Memory B cell (primary cell): ENCODE results near the gene DCUN1D4.

Experiments used
- ATAC-seq: fragments of 150-1000 bp; cut with Tn5 transposase; 2 replicates; pipeline ENCODE4 v1.10.0; 2021; ENCODE audit warnings: low read depth, mild to moderate bottlenecking, moderate library complexity
- DNase-seq, 2 donors: peaks; one replicate each; pipeline ENCODE4 v3.0.0; 2022; ENCODE audit warnings: low spot score in 2 of 2
- H3K27ac Mint-ChIP-seq: one replicate; pipeline ENCODE4 v1.8.0; 2022; ENCODE audit warnings: mild to moderate bottlenecking, moderate library complexity, mixed read lengths
- H3K27me3 Mint-ChIP-seq: one replicate; pipeline ENCODE4 v1.8.0; 2022; ENCODE audit warnings: mixed read lengths
- H3K36me3 Mint-ChIP-seq: one replicate; pipeline ENCODE4 v1.8.0; 2022; ENCODE audit warnings: mild to moderate bottlenecking, mixed read lengths
- H3K4me1 Mint-ChIP-seq: one replicate; pipeline ENCODE4 v1.8.0; 2022; ENCODE audit warnings: mixed read lengths
- H3K4me3 Mint-ChIP-seq: one replicate; pipeline ENCODE4 v1.8.0; 2022; ENCODE audit warnings: mild to moderate bottlenecking, moderate library complexity, mixed read lengths
- H3K9me3 Mint-ChIP-seq: one replicate; pipeline ENCODE4 v1.8.0; 2022; ENCODE audit warnings: mixed read lengths

The DCUN1D4 gene

GRCh38 chr4:51842554-51843308 lies at the start of gene DCUN1D4:
DCUN1D4 (plus strand) TSS chr4:51843153; CDS start chr4:51843243, 90 bp downstream.
- H3K4me1 Mint-ChIP-seq, result peaks cover 11% of the 10 kb centered on the region
- peak within 1 kb of the TSS; percentile 75 for H3K27ac Mint-ChIP-seq
- H3K36me3 Mint-ChIP-seq, result peaks cover 4% of the 10 kb centered on the region
- H3K27me3 Mint-ChIP-seq, result no peaks in the 10 kb centered on the region
- peak; percentile 95 to 96 for DNase-seq
- peak within 1 kb of the TSS; percentile 95 for H3K4me3 Mint-ChIP-seq
- ATAC-seq, result peak; percentile 84
- peaks cover 3% of the 10 kb centered on the region for H3K9me3 Mint-ChIP-seq

GRCh38 chr4:51820443-51821234 lies 22.3 kb upstream of the DCUN1D4 start:
- peaks cover 15% of the 10 kb centered on the region for H3K9me3 Mint-ChIP-seq
- peaks cover 4% of the 10 kb centered on the region for H3K27me3 Mint-ChIP-seq
- no peak for DNase-seq
- no peak for ATAC-seq
- H3K4me3 Mint-ChIP-seq, result no peak overlapping the region
- peaks cover 11% of the 10 kb centered on the region for H3K36me3 Mint-ChIP-seq
- H3K27ac Mint-ChIP-seq, result no peak overlapping the region
- no peaks in the 10 kb centered on the region for H3K4me1 Mint-ChIP-seq

- DNase-seq (no peak), ATAC-seq (no peak)
- Mint-ChIP-seq H3K27me3 (peaks cover 11% of the 10 kb centered on the region), H3K4me1 (no peaks in the 10 kb centered on the region), H3K27ac (no peak overlapping the region), H3K36me3 (peaks cover 2% of the 10 kb centered on the region), H3K9me3 (peaks cover 6% of the 10 kb centered on the region), H3K4me3 (no peak overlapping the region)
Observed at GRCh38 chr4:51825341-51825740, 17.6 kb upstream of the DCUN1D4 start.

GRCh38 chr4:51830156-51830720 lies 12.7 kb upstream of the DCUN1D4 start:
- no peak for DNase-seq
- Mint-ChIP-seq H3K4me3 (no peak overlapping the region), H3K36me3 (no peaks in the 10 kb centered on the region), H3K27me3 (peaks cover 15% of the 10 kb centered on the region), H3K27ac (no peak overlapping the region), H3K9me3 (no peaks in the 10 kb centered on the region), H3K4me1 (no peaks in the 10 kb centered on the region)
- no peak for ATAC-seq

- Mint-ChIP-seq H3K27ac (no peak overlapping the region), H3K4me3 (no peak overlapping the region), H3K36me3 (no peaks in the 10 kb centered on the region), H3K27me3 (peaks cover 18% of the 10 kb centered on the region), H3K4me1 (no peaks in the 10 kb centered on the region), H3K9me3 (no peaks in the 10 kb centered on the region)
- peak; percentile 36 to 40 for DNase-seq
- peak; percentile 66 for ATAC-seq
Observed at GRCh38 chr4:51831133-51831532, 11.8 kb upstream of the DCUN1D4 start.

- Mint-ChIP-seq H3K27ac (no peak overlapping the region), H3K9me3 (no peaks in the 10 kb centered on the region), H3K4me3 (no peak overlapping the region), H3K27me3 (peaks cover 16% of the 10 kb centered on the region), H3K4me1 (no peaks in the 10 kb centered on the region), H3K36me3 (no peaks in the 10 kb centered on the region)
- DNase-seq (no peak), ATAC-seq (no peak)
Observed at GRCh38 chr4:51833236-51833635, 9.7 kb upstream of the DCUN1D4 start.

GRCh38 chr4:51835079-51835478 lies 7.9 kb upstream of the DCUN1D4 start:
- no peaks in the 10 kb centered on the region for H3K4me1 Mint-ChIP-seq
- H3K27me3 Mint-ChIP-seq, result peaks cover 9% of the 10 kb centered on the region
- no peak overlapping the region for H3K4me3 Mint-ChIP-seq
- ATAC-seq (no peak), DNase-seq (no peak)
- no peaks in the 10 kb centered on the region for H3K36me3 Mint-ChIP-seq
- H3K27ac Mint-ChIP-seq, result no peak overlapping the region
- H3K9me3 Mint-ChIP-seq, result no peaks in the 10 kb centered on the region

- H3K4me1 Mint-ChIP-seq, result no peaks in the 10 kb centered on the region
- H3K9me3 Mint-ChIP-seq, result no peaks in the 10 kb centered on the region
- peaks cover 9% of the 10 kb centered on the region for H3K27me3 Mint-ChIP-seq
- H3K36me3 Mint-ChIP-seq, result no peaks in the 10 kb centered on the region
- ATAC-seq (no peak), DNase-seq (no peak)
- no peak overlapping the region for H3K27ac Mint-ChIP-seq
- H3K4me3 Mint-ChIP-seq, result no peak overlapping the region
Observed at GRCh38 chr4:51835855-51836254, 7.1 kb upstream of the DCUN1D4 start.

- DNase-seq (no peak), ATAC-seq (no peak)
- Mint-ChIP-seq H3K4me1 (no peaks in the 10 kb centered on the region), H3K36me3 (no peaks in the 10 kb centered on the region), H3K4me3 (no peak overlapping the region), H3K27me3 (peaks cover 7% of the 10 kb centered on the region), H3K9me3 (no peaks in the 10 kb centered on the region), H3K27ac (no peak overlapping the region)
Observed at GRCh38 chr4:51836549-51836948, 6.4 kb upstream of the DCUN1D4 start.

GRCh38 chr4:51840781-51841180 lies 2.2 kb upstream of the DCUN1D4 start:
- DNase-seq, result no peak
- no peak for ATAC-seq
- peaks cover 1% of the 10 kb centered on the region for H3K9me3 Mint-ChIP-seq
- H3K27me3 Mint-ChIP-seq, result peaks cover 2% of the 10 kb centered on the region
- H3K4me1 Mint-ChIP-seq, result peaks cover 8% of the 10 kb centered on the region
- H3K27ac Mint-ChIP-seq, result no peak overlapping the region
- H3K36me3 Mint-ChIP-seq, result peaks cover 4% of the 10 kb centered on the region
- no peak overlapping the region for H3K4me3 Mint-ChIP-seq

- DNase-seq, result no peak
- Mint-ChIP-seq H3K4me3 (peak overlapping the region; percentile 94), H3K27me3 (no peaks in the 10 kb centered on the region), H3K4me1 (peaks cover 11% of the 10 kb centered on the region), H3K36me3 (peaks cover 4% of the 10 kb centered on the region), H3K27ac (peak overlapping the region; percentile 75), H3K9me3 (peaks cover 3% of the 10 kb centered on the region)
- ATAC-seq, result no peak
Observed at GRCh38 chr4:51842167-51842553, 793 bp upstream of the DCUN1D4 start.

- DNase-seq, result peak; percentile 13 to 38
- peak overlapping the region; percentile 75 for H3K27ac Mint-ChIP-seq
- H3K36me3 Mint-ChIP-seq, result peaks cover 4% of the 10 kb centered on the region
- H3K9me3 Mint-ChIP-seq, result peaks cover 3% of the 10 kb centered on the region
- peak overlapping the region; percentile 95 for H3K4me3 Mint-ChIP-seq
- no peaks in the 10 kb centered on the region for H3K27me3 Mint-ChIP-seq
- ATAC-seq, result peak; percentile 4
- peaks cover 11% of the 10 kb centered on the region for H3K4me1 Mint-ChIP-seq
Observed at GRCh38 chr4:51843309-51844152, 578 bp downstream of the DCUN1D4 start.

GRCh38 chr4:51844153-51845054 lies 1.5 kb downstream of the DCUN1D4 start:
- peak; percentile 62 to 67 for DNase-seq
- Mint-ChIP-seq H3K27ac (peak overlapping the region; percentile 75), H3K27me3 (no peaks in the 10 kb centered on the region), H3K36me3 (peaks cover 4% of the 10 kb centered on the region), H3K9me3 (peaks cover 3% of the 10 kb centered on the region), H3K4me3 (peak overlapping the region; percentile 95), H3K4me1 (peaks cover 11% of the 10 kb centered on the region)
- peak; percentile 53 for ATAC-seq
